HepG2 (cell line): ENCODE measurements around the gene DTNB. TPM values are rescaled to one million over a fixed set of nuclear protein-coding genes. Genes with fewer than 3 reads are reported as not detected.

Source experiments
- ATAC-seq: fragments of 200-7000 bp; cut with Tn5 transposase; 3 replicates; pipeline ENCODE4 v1.9.1; 2020; ENCODE audit warnings: mild to moderate bottlenecking, moderate library complexity
- BruUV-seq: library from RNA; stranded (reverse); fragments of 400-500 nt; replicated peaks from 2 replicates; lab custom pipeline; 2021; lab: Mats Ljungman, UMichigan
- CTCF ChIA-PET: fragments of 300-600 bp; formaldehyde crosslinking; extraction: SDS; loops from one replicate; lab custom pipeline; 2021; ENCODE audit warnings: low total read pairs, inconsistent platforms, low intra/inter-chr PET ratio; lab: Yijun Ruan, JAX
- POLR2A ChIA-PET: fragments of 350-600 bp; sonication (Branson Sonifier 250); formaldehyde crosslinking; loops from one replicate; lab custom pipeline; 2020; ENCODE audit warnings: antibody characterized with exemption, inconsistent platforms; lab: Yijun Ruan, JAX
- DNase-seq: peaks from one replicate; pipeline ENCODE4 v3.0.0-alpha.2; 2015; ENCODE audit warnings: low spot score
- FAIRE-seq: peaks from 3 replicates; lab custom pipeline; 2011; peaks lifted over from hg19 to GRCh38; lab: Jason Lieb, UNC
- H2AFZ ChIP-seq: one replicate; pipeline ENCODE4 v1.6.1; 2011; ENCODE audit warnings: low read length, inconsistent platforms
- H3K27ac ChIP-seq: fragments of 300-600 bp; 3 replicates; pipeline ENCODE4 v1.8.0; 2011; ENCODE audit warnings: mixed run types, mild to moderate bottlenecking, mixed read lengths, low read length, inconsistent platforms; ENCODE audit not compliant: insufficient read depth; ENCODE audit errors: extremely low read length
- H3K27me3 ChIP-seq, 2 experiments: fragments of 200-600 bp in 1 of 2; 2 replicates in 1 of 2; 3 replicates in 1 of 2; pipeline versions ENCODE4 v1.6.0 to v1.8.0; 2011; ENCODE audit warnings: low read length in 2 of 2, mild to moderate bottlenecking in 2 of 2, moderate library complexity in 2 of 2, inconsistent platforms in 1 of 2; ENCODE audit not compliant: insufficient read depth in 2 of 2, control insufficient read depth in 1 of 2
- H3K36me3 ChIP-seq, 2 experiments: fragments of 200-600 bp in 1 of 2; replicated peaks in 1 of 2; 2 replicates in 1 of 2; 3 replicates in 1 of 2; pipeline versions ENCODE4 v1.5.1 to v1.8.0; 2011; ENCODE audit warnings: low read length in 2 of 2, inconsistent platforms in 1 of 2; ENCODE audit not compliant: insufficient read depth in 2 of 2, control insufficient read depth in 1 of 2
- H3K4me1 ChIP-seq: 2 replicates; pipeline ENCODE4 v1.5.1; 2012; ENCODE audit warnings: low read length, inconsistent platforms; ENCODE audit not compliant: insufficient read depth
- H3K4me2 ChIP-seq: 2 replicates; pipeline ENCODE4 v1.6.0; 2011; ENCODE audit warnings: low read depth, low read length, inconsistent platforms
- H3K4me3 ChIP-seq, 3 experiments: fragments of 200-600 bp in 1 of 3; sonication (generic), shearing (Covaris generic) in 1 of 3; replicated peaks in 1 of 3; 2 replicates each; pipeline ENCODE4 v1.5.1; 2011 to 2016; ENCODE audit warnings: low read length in 3 of 3, inconsistent platforms in 2 of 3, low read depth in 2 of 3, mild to moderate bottlenecking in 2 of 3, control low read depth in 1 of 3, mixed read lengths in 1 of 3; ENCODE audit not compliant: insufficient read depth in 1 of 3
- H3K79me2 ChIP-seq: one replicate; pipeline ENCODE4 v1.6.1; 2011; ENCODE audit warnings: low read length, inconsistent platforms; ENCODE audit not compliant: insufficient read depth
- H3K9ac ChIP-seq: 2 replicates; pipeline ENCODE4 v1.6.0; 2011; ENCODE audit warnings: mild to moderate bottlenecking, low read depth, low read length, inconsistent platforms; ENCODE audit not compliant: insufficient read depth
- H3K9me3 ChIP-seq: 2 replicates; pipeline ENCODE4 v1.5.1; 2012; ENCODE audit warnings: mild to moderate bottlenecking, low read length
- H4K20me1 ChIP-seq: 2 replicates; pipeline ENCODE4 v1.6.0; 2011; ENCODE audit warnings: inconsistent platforms, mild to moderate bottlenecking, low read length, moderate library complexity; ENCODE audit not compliant: insufficient read depth
- FOXM1 ChIP-seq: sonication (generic); formaldehyde crosslinking; IDR thresholded peaks from 2 replicates; pipeline ENCODE4 v1.5.0; 2020; ENCODE audit warnings: missing genetic modification reagents
- MEF2D ChIP-seq: sonication (generic); formaldehyde crosslinking; IDR thresholded peaks from 2 replicates; pipeline ENCODE4 v1.5.1; 2020; ENCODE audit warnings: mild to moderate bottlenecking, missing genetic modification reagents
- PCBP1 ChIP-seq: fragments of 200-400 bp; formaldehyde crosslinking; IDR thresholded peaks from 2 replicates; pipeline ENCODE4 v1.6.1; 2017; ENCODE audit warnings: mild to moderate bottlenecking, low read depth, low read length, borderline replicate concordance
- PTBP1 ChIP-seq: fragments of 200-400 bp; formaldehyde crosslinking; IDR thresholded peaks from 2 replicates; pipeline ENCODE4 v1.6.1; 2018; ENCODE audit warnings: low read length, low read depth; ENCODE audit not compliant: poor library complexity, severe bottlenecking
- TBL1XR1 ChIP-seq: fragments of 150-350 bp; IDR thresholded peaks from 2 replicates; pipeline ENCODE4 v1.6.1; 2014; ENCODE audit warnings: borderline replicate concordance, low read length; ENCODE audit not compliant: partially characterized antibody
- ZBTB20 ChIP-seq: sonication (generic); formaldehyde crosslinking; IDR thresholded peaks from 2 replicates; pipeline ENCODE4 v1.8.1; 2023; ENCODE audit warnings: missing genetic modification reagents, low read depth, mild to moderate bottlenecking, borderline replicate concordance
- ZFY ChIP-seq: sonication (generic); formaldehyde crosslinking; IDR thresholded peaks from 2 replicates; pipeline ENCODE4 v1.4.0; 2020; ENCODE audit warnings: missing genetic modification reagents
- WGBS: methylation state at CpG from one replicate; pipeline ENCODE4 v1.1.6; 2017; ENCODE audit warnings: low lambda C conversion rate; 5-methylcytosine and 5-hydroxymethylcytosine counted together
- in situ Hi-C: cut with HindIII; loops from 2 replicates; pipeline ENCODE4 v1.10.0; 2017; ENCODE audit warnings: low pct_unique_long_range_greater_than_20kb; ENCODE audit not compliant: extremely low pct_ligation_motif_present
- intact Hi-C: fragments of 100-400 bp; cut with micrococcal nuclease; formaldehyde crosslinking; loops from one replicate; pipeline ENCODE4 v1.10.0; 2022; ENCODE audit not compliant: unreplicated experiment
- polyA plus RNA-seq, 8 experiments: library from polyadenylated mRNA; depleted of rRNA in 3 of 8; stranded (reverse) in 7 of 8; unstranded in 1 of 8; fragments of >200 nt; fragmentation: Illumina TruSeq in 4 of 8; extraction: Trizol in 4 of 8; gene quantifications; 2 replicates each; pipeline versions ENCODE4 v1.2.1 to v1.2.3, GENCODE V29; 2011 to 2016; ENCODE audit warnings: low read depth in 4 of 8, missing spikeins in 1 of 8, mixed read lengths in 1 of 8; ENCODE audit not compliant: insufficient read depth in 1 of 8
- total RNA-seq, 5 experiments: library from RNA; depleted of rRNA; stranded (reverse); fragments of >200 nt; fragmentation: Illumina TruSeq; extraction: Trizol; gene quantifications; 2 replicates each; pipeline ENCODE4 v1.2.3, GENCODE V29; 2016; ENCODE audit warnings: low read depth in 1 of 5
- TF ChIP-seq, protein P1 (sequence below): sonication (generic); formaldehyde crosslinking; IDR thresholded peaks from 2 replicates; pipeline ENCODE4 v1.5.0; 2020; ENCODE audit warnings: missing genetic modification reagents
- TF ChIP-seq, protein P2 (sequence below): sonication (generic); formaldehyde crosslinking; IDR thresholded peaks from 2 replicates; pipeline ENCODE4 v1.4.0; 2020; ENCODE audit warnings: missing genetic modification reagents
- TF ChIP-seq, protein P3 (sequence below): sonication (generic); formaldehyde crosslinking; IDR thresholded peaks from 2 replicates; pipeline ENCODE4 v1.5.0; 2020; ENCODE audit warnings: missing genetic modification reagents

Gene DTNB
- total and polyA plus RNA-seq, 2 of the 13 experiments (the other 11 are each of a cell fraction or from before 2014, with no cell fraction given): 14.4 to 23.9 TPM

DNA sequence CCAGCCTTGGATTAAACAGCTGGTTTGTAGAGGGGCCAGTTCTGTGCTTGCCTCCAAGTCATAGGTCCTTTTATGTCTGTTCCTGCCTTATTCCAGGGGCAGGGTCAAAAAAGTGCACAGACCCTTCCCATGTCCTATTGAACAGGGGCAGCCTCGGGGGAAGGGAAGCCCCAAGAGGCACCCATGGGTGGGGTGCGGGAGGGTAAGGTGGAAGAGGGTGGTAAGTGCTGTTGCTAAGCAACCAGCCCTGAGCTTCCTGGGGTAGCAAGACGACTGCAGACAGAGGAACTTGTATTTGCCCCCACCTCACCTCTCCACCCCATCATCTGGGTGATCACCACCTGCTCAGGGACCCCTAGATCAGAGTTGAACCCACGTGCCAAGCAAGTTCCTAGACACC, 339.4 kb downstream of the DTNB start:
- FAIRE-seq (no peak), DNase-seq (no peak), ATAC-seq (no peak)
- Histone ChIP-seq H3K9ac (no peak overlapping the region), H3K4me1 (peaks cover 17% of the 10 kb centered on the region), H3K79me2 (no peaks in the 10 kb centered on the region), H3K9me3 (no peaks in the 10 kb centered on the region), H2AFZ (no peak overlapping the region), H4K20me1 (no peaks in the 10 kb centered on the region; the same call in 1 of the 2 replicates), H3K27ac (no peak overlapping the region), H3K27me3 (peaks cover 0 to 10% of the 10 kb centered on the region in 2 experiments; a peak in 1 of 5 replicates), H3K36me3 (no peaks in the 10 kb centered on the region), H3K4me3 (no peak overlapping the region), H3K4me2 (no peak overlapping the region)
- in situ Hi-C loops (no loop called here), intact Hi-C loops (no loop called here)
- BruUV-seq: no TSS peak
- CTCF ChIA-PET: no interaction called here
- WGBS: 19% methylated on average over 4 of the region's 4 CpGs
- TF ChIP-seq, protein P1, sequence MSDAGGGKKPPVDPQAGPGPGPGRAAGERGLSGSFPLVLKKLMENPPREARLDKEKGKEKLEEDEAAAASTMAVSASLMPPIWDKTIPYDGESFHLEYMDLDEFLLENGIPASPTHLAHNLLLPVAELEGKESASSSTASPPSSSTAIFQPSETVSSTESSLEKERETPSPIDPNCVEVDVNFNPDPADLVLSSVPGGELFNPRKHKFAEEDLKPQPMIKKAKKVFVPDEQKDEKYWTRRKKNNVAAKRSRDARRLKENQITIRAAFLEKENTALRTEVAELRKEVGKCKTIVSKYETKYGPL (CRISPR knock-in tag): no peak
- TF ChIP-seq ZBTB20: no peak
- no peak for TF ChIP-seq PTBP1
- no peak for TF ChIP-seq FOXM1 (CRISPR knock-in tag)
- TF ChIP-seq MEF2D (CRISPR knock-in tag): no peak
- POLR2A ChIA-PET: no interaction called here

DNA sequence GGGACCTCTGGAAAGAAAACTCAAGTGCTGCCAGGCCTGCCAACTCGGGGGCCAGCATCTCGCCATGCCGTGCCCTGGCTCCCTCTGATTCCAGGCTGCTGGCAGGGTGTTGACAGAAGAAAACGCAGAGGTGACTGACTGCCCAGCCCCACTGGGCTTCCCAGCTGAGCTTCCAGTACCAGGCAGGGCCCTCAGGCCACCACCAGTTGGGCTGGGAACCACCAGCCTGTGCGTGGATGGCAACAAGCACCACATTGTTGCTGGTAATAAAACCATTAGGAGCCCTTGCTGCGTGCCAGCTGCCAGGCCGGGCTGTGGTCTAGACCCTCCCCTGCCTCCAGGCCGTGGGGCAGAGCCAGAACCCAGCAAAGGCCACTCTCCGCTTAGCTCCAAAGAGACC, 340.8 kb downstream of the DTNB start:
- CTCF ChIA-PET: no interaction called here
- H2AFZ ChIP-seq: no peak overlapping the region
- H3K27me3 ChIP-seq: 0 out of 5 replicates have a peak, but pooled peaks cover 0 to 2% of the 10 kb centered on the region in 2 experiments
- DNase-seq: no peak
- in situ Hi-C loops (no loop called here), intact Hi-C loops (no loop called here)
- no peak overlapping the region for H3K27ac ChIP-seq
- H3K9me3 ChIP-seq: no peaks in the 10 kb centered on the region
- peaks cover 14% of the 10 kb centered on the region for H3K4me1 ChIP-seq
- ATAC-seq: no peak
- H3K79me2 ChIP-seq: no peaks in the 10 kb centered on the region
- TF ChIP-seq, protein P2, sequence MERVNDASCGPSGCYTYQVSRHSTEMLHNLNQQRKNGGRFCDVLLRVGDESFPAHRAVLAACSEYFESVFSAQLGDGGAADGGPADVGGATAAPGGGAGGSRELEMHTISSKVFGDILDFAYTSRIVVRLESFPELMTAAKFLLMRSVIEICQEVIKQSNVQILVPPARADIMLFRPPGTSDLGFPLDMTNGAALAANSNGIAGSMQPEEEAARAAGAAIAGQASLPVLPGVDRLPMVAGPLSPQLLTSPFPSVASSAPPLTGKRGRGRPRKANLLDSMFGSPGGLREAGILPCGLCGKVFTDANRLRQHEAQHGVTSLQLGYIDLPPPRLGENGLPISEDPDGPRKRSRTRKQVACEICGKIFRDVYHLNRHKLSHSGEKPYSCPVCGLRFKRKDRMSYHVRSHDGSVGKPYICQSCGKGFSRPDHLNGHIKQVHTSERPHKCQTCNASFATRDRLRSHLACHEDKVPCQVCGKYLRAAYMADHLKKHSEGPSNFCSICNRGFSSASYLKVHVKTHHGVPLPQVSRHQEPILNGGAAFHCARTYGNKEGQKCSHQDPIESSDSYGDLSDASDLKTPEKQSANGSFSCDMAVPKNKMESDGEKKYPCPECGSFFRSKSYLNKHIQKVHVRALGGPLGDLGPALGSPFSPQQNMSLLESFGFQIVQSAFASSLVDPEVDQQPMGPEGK: no peak
- TF ChIP-seq, protein P3, sequence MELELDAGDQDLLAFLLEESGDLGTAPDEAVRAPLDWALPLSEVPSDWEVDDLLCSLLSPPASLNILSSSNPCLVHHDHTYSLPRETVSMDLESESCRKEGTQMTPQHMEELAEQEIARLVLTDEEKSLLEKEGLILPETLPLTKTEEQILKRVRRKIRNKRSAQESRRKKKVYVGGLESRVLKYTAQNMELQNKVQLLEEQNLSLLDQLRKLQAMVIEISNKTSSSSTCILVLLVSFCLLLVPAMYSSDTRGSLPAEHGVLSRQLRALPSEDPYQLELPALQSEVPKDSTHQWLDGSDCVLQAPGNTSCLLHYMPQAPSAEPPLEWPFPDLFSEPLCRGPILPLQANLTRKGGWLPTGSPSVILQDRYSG (CRISPR knock-in tag): no peak
- no peak for TF ChIP-seq PCBP1
- no peak for TF ChIP-seq TBL1XR1
- no peak for TF ChIP-seq ZFY (CRISPR knock-in tag)
- WGBS: 63% methylated on average over 7 of the region's 9 CpGs
- POLR2A ChIA-PET: no interaction called here
- H3K4me3 ChIP-seq: no peak overlapping the region
- H3K4me2 ChIP-seq: no peak overlapping the region
- no TSS peak for BruUV-seq
- H4K20me1 ChIP-seq: no peaks in the 10 kb centered on the region; the same call in 1 of the 2 replicates
- no peak for FAIRE-seq
- H3K9ac ChIP-seq: no peak overlapping the region
- H3K36me3 ChIP-seq: no peaks in the 10 kb centered on the region
